Measurements from ENCODE around the gene ARL8B. TPM values are rescaled to one million over a fixed set of nuclear protein-coding genes. Genes with fewer than 3 reads are reported as not detected.
A peak's percentile ranks its signal among the peaks of the same experiment; 100 is the strongest.

ARL8B gene
- total and polyA plus RNA-seq, 2 of the 8 experiments (the other 6 are each of a cell fraction or from before 2014, with no cell fraction given), result 14.5 to 27.8 TPM

DNA sequence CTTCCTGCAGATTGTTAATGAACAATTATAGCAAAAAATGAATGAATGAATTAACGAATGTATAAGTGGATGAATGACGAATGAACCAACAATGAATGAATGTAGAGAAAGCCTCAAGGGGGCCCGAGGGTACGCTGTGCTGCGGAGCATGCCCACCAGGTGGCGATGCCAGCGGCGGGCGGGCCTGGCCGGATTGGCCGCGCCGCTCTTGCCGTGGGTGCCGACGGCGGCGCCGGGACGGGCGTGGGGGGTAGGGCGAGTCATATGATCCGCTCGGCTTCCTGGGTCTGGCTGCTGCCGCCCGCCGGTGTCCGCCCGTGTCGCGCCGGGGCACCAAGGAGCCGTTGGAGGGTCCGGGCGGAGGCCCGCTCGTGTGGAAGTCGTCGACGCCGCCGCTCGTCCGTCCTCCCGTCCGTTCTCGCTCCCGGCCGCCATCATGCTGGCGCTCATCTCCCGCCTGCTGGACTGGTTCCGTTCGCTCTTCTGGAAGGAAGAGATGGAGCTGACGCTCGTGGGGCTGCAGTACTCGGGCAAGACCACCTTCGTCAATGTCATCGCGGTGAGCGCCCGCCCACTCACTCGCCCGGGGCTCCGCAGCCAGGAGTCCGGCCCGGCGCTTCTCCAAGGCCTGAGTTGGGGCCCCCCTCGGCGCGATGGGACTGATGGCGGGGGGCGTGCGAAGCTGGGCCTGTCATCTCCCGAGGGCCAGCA, at the start of gene ARL8B (continued):
- TF ChIP-seq, protein P1, sequence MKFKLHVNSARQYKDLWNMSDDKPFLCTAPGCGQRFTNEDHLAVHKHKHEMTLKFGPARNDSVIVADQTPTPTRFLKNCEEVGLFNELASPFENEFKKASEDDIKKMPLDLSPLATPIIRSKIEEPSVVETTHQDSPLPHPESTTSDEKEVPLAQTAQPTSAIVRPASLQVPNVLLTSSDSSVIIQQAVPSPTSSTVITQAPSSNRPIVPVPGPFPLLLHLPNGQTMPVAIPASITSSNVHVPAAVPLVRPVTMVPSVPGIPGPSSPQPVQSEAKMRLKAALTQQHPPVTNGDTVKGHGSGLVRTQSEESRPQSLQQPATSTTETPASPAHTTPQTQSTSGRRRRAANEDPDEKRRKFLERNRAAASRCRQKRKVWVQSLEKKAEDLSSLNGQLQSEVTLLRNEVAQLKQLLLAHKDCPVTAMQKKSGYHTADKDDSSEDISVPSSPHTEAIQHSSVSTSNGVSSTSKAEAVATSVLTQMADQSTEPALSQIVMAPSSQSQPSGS (IDR thresholded peaks at IDR 0.05; ENCODE audit: low read length), result no peak
- no peak for TF ChIP-seq POU5F1 (IDR thresholded peaks at IDR 0.05; ENCODE audit: low read depth, low read length)
- TF ChIP-seq CEBPB (IDR thresholded peaks at IDR 0.05; ENCODE audit: low read depth, low read length), result no peak
- TF ChIP-seq BACH1 (IDR thresholded peaks at IDR 0.05; ENCODE audit: low read length), result peak; percentile 80
- TF ChIP-seq, protein P2, sequence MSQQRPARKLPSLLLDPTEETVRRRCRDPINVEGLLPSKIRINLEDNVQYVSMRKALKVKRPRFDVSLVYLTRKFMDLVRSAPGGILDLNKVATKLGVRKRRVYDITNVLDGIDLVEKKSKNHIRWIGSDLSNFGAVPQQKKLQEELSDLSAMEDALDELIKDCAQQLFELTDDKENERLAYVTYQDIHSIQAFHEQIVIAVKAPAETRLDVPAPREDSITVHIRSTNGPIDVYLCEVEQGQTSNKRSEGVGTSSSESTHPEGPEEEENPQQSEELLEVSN (IDR thresholded peaks at IDR 0.05), result peak; percentile 55
- TF ChIP-seq SP1 (IDR thresholded peaks at IDR 0.05; ENCODE audit: low read depth, low read length), result no peak
- TF ChIP-seq EZH2 (IDR thresholded peaks at IDR 0.05; ENCODE audit: low read depth, low read length, severe bottlenecking), result no peak
- no peak for TF ChIP-seq SIRT6 (IDR thresholded peaks at IDR 0.05; ENCODE audit: low read length)
- TF ChIP-seq TAF7 (optimal IDR thresholded peaks at IDR 0.05; ENCODE audit: borderline replicate concordance, low read depth, low read length), result peak; percentile 49
- TF ChIP-seq CREB1 (IDR thresholded peaks at IDR 0.05), result peak; percentile 71
- TF ChIP-seq KDM4A (IDR thresholded peaks at IDR 0.05; ENCODE audit: low read depth, low read length, severe bottlenecking), result peak; percentile 84
- peak; percentile 86 for TF ChIP-seq EGR1 (IDR thresholded peaks at IDR 0.05; ENCODE audit: borderline replicate concordance, low read depth, low read length)
- TF ChIP-seq, protein P3, sequence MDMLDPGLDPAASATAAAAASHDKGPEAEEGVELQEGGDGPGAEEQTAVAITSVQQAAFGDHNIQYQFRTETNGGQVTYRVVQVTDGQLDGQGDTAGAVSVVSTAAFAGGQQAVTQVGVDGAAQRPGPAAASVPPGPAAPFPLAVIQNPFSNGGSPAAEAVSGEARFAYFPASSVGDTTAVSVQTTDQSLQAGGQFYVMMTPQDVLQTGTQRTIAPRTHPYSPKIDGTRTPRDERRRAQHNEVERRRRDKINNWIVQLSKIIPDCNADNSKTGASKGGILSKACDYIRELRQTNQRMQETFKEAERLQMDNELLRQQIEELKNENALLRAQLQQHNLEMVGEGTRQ (IDR thresholded peaks at IDR 0.05; ENCODE audit: low read length), result peak; percentile 55
- TF ChIP-seq SP2 (IDR thresholded peaks at IDR 0.05; ENCODE audit: low read length), result no peak
- peak; percentile 79 for TF ChIP-seq TBP (IDR thresholded peaks at IDR 0.05; ENCODE audit: low read depth, low read length)
- no peak for TF ChIP-seq NRF1 (IDR thresholded peaks at IDR 0.05; ENCODE audit: low read depth, low read length)
- no peak for TF ChIP-seq SUZ12 (IDR thresholded peaks at IDR 0.05; ENCODE audit: low read length)
- no peak for TF ChIP-seq SIX5 (IDR thresholded peaks at IDR 0.05; ENCODE audit: low read depth, low read length)
- TF ChIP-seq CBX8 (IDR thresholded peaks at IDR 0.05; ENCODE audit: borderline replicate concordance, low read depth, low read length), result no peak
- TF ChIP-seq TCF12 (IDR thresholded peaks at IDR 0.05; ENCODE audit: low read depth, low read length), result no peak
- no peak for TF ChIP-seq ZNF274 (IDR thresholded peaks at IDR 0.05; ENCODE audit: borderline replicate concordance, extremely low read depth, low read length)
- no peak for TF ChIP-seq BCL11A (IDR thresholded peaks at IDR 0.05; ENCODE audit: low read depth in 2 of 2, low read length in 2 of 2)

Measured in H1 (cell line).